Hematopoietic multipotent progenitor cell treated with erythropoietin and hydrocortisone succinate and interleukin-3 and kit ligand, for 15 days (in vitro differentiated cells): ENCODE measurements around the gene CNST.
"Not testable (repeated sequence)": the region's sequence is repeated elsewhere in the genome, so short reads cannot be mapped to it uniquely, and the experiment has no call there.

Experiments used
- DNase-seq: peaks from one replicate; pipeline ENCODE4 v3.0.0-alpha.2; 2015; ENCODE audit warnings: low spot score

Gene CNST

GRCh38 chr1:246583448-246584185 lies 17.4 kb downstream of the CNST start:
- no peak for DNase-seq

GRCh38 chr1:246587032-246587431 lies 20.8 kb downstream of the CNST start:
- no peak for DNase-seq

DNA sequence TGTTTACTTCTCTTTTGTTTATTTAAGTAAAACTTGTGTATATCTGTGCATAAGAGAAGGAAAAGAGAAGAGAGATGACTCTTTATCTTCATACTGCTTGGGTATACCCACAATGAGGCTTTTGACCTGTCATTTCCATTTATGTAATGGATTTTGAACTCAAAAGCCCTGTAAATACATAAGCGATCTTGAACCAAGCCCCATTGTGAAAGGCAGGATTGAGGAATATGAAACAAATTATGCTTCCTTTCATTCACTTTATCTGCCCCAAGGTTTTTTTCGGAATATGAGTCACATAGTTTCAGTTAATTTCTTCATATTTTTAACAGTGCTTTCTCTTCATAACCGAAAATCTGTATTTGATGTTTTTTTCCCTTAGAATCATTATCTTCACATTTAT lies 21.4 kb downstream of the CNST start:
- DNase-seq = no peak

GRCh38 chr1:246588159-246588721 lies 22.0 kb downstream of the CNST start:
- no peak for DNase-seq

GRCh38 chr1:246589919-246590318 lies 23.7 kb downstream of the CNST start:
- not testable (repeated sequence) for DNase-seq

- no peak for DNase-seq
Measured at GRCh38 chr1:246591047-246591446, 24.8 kb downstream of the CNST start.

DNA sequence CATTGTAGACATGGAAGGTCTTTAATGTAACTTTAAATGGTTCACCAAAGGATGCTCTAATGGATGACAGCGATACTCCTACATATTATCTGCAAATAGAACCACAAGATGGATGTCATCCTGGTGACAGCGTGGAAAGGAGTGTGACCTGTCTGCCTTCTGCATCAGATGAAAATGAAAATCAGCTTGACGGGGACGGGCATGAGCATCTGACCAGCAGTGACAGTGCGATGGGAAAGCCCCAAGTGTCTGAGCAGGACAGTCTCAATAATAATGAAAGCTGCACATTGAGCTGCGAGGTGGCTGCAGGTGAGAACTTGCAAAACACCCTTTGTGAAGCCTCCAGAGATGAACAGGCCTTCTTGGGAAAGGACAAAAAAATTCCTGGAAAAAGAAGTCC lies 25.2 kb downstream of the CNST start:
- DNase-seq = no peak

GRCh38 chr1:246591958-246592357 lies 25.7 kb downstream of the CNST start:
- no peak for DNase-seq

DNA sequence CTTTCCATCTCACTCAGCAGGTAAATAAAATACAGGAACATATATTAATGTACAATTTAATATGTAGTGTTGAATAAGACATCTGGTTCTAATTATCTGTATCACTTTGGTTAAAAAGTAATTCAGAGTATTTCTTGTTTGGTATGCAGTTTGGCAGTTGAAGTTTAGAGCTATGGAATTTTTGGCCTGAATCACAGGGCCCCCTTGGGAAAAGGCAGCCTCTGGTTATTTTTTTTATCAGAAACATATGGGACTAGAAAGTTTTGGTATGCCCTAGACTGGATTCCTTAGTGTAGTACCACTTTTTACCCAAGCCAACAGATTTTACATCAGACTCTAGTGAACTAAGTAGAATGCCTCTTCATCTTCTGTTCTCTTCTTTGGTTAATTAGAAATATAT lies 26.4 kb downstream of the CNST start:
- DNase-seq = no peak

- DNase-seq = no peak
Measured at GRCh38 chr1:246595146-246595545, 28.9 kb downstream of the CNST start.

GRCh38 chr1:246597340-246597739 lies 31.1 kb downstream of the CNST start:
- DNase-seq = no peak

DNA sequence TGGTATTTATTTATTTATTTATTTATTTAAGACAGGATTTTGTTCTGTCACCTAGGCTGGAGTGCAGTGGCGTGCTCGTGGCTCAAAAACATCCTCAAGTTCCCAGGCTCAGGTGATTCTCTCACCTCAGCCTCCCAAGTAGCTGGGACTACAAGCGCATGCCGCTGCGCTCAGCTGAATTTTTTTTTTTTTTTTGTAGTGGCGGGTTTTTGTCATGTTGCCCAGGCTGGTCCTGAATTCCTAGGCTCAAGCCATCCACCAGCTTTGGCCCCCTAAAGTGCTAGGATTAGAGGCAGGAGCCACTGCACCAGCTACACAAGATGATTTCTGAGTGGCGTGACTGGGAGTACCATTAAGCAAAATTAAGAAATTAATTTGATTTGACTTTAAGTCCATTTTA lies 31.7 kb downstream of the CNST start:
- DNase-seq = no peak

DNA sequence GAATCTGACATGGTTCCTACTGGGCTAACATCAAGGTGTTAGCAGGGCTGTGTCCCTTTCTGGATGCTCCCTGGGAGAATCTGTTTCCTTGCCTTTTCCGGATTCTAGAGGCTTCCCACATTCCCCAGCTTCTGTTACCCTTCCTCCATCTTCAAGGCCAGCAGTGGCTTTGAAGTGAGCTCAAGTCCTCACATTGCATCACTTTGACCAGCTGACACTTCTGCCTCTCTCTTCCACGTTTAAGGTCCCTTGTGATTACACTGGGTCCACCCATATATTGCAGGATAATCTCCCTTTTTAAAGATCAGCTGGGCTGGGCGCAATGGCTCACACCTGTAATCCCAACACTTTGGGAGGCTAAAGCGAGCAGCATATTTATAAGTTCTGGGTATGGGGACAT lies 33.1 kb downstream of the CNST start:
- no peak for DNase-seq

DNA sequence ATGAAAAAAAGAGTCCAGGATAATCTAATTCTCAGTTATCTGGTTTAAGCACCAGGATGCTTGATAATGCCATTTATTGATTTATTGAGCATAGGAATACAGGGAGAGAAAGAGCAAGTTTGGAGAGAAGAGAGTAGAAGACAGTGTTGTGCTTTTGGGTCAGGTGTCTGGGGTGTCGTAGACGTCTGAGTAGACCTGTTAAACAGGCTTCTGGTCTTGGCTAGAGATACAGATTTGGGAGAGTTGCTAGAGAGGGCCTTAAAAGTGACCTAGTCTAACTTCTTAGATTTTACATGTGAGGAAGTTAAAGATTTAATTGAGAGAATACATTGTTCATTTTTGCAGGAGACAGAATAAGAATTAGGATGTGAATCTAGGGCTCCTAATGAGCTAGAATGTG lies 34.3 kb downstream of the CNST start:
- no peak for DNase-seq

GRCh38 chr1:246602194-246602593 lies 35.9 kb downstream of the CNST start:
- DNase-seq = no peak

GRCh38 chr1:246605231-246605630 lies 39.0 kb downstream of the CNST start:
- DNase-seq = not testable (repeated sequence)

DNA sequence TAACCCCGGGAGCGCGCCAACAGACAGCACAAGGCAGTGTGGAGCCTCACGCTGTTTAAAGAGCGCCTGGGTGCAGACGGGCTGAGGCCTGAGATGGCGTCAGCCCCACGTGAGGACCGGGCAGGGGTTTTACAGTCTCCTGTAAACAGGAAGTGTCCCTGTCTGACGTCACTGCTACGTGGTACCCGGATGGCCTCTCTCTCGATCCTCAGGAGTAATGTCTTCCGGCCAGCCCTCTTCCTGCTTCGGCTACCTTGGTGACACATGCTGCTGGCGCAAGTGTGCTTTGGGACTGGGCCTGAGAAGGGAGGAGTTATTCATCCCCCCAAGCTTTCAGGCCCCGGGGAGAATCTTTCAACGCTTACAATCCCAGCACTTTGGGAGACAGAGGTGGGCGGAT lies 41.2 kb downstream of the CNST start:
- no peak for DNase-seq

- no peak for DNase-seq
Measured at GRCh38 chr1:246608616-246609376, 42.5 kb downstream of the CNST start.

DNA sequence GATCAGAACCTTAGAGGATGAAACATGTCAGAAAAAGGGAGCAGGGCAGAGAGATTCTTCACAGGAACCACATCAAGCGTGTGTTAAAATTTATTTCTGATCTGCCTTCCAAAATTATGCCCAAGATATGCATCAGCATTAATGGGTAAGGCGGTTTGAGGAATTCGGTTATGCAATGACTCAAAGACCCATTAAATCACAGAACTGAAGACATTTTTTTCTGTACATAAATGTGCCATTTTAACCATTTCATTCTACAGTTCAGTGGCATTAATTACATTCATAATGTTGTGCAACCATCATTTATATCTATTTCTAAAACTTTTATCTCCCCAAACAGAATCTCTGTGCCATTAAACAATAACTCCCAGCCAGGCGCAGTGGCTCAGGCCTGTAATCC lies 43.4 kb downstream of the CNST start:
- DNase-seq = no peak

DNA sequence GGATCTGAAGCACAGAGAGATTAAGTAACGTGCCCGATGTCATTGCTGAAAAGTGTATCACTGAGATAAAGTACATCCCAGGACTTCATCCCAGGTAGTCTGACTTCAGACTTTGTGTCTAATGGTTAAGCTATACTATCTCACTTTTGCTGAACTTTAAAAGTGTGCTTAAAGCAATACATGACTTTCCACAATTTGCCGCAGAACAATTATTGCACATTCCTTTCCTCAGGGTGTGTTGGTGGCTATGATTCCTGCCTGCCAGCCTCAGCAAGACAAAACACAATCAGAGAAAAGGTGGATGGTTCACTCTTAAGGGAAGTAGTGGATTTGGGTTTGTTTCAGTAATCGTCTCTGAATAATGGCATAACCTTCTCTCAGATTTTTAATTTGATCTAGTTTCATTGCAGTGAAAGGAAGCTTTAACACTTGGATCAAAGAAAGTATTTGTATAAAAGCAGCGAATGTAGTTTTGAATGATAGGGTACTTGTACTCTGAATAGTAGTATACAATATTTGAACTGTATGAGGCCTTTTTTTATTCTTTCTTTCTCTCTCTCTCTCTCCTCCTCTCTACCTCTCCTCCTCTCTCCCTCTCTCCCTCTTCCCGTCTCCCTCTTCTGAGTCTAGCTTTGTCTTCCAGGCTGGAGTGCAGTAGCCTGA lies 47.0 kb downstream of the CNST start:
- no peak for DNase-seq

- DNase-seq = no peak
Measured at GRCh38 chr1:246617156-246617555, 50.9 kb downstream of the CNST start.

- no peak for DNase-seq
Measured at GRCh38 chr1:246617768-246618167, 51.5 kb downstream of the CNST start.
